Measurements from ENCODE around the gene SNPH.

Gene SNPH

GRCh38 chr20:1274485-1275311 is 8.6 kb downstream of the SNPH start:
- H3F3A ChIP-seq (ENCODE audit: insufficient read depth, low read length), result no peaks in the 10 kb centered on the region
- no peak for TF ChIP-seq EZH2phosphoT487 (IDR thresholded peaks at IDR 0.05; ENCODE audit: low read length)
- TF ChIP-seq, protein P1, sequence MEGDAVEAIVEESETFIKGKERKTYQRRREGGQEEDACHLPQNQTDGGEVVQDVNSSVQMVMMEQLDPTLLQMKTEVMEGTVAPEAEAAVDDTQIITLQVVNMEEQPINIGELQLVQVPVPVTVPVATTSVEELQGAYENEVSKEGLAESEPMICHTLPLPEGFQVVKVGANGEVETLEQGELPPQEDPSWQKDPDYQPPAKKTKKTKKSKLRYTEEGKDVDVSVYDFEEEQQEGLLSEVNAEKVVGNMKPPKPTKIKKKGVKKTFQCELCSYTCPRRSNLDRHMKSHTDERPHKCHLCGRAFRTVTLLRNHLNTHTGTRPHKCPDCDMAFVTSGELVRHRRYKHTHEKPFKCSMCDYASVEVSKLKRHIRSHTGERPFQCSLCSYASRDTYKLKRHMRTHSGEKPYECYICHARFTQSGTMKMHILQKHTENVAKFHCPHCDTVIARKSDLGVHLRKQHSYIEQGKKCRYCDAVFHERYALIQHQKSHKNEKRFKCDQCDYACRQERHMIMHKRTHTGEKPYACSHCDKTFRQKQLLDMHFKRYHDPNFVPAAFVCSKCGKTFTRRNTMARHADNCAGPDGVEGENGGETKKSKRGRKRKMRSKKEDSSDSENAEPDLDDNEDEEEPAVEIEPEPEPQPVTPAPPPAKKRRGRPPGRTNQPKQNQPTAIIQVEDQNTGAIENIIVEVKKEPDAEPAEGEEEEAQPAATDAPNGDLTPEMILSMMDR (IDR thresholded peaks at IDR 0.05; ENCODE audit: low read length), result no peak
- no peak for TF ChIP-seq EZH2 (optimal IDR thresholded peaks at IDR 0.05; ENCODE audit: low read depth, low read length)
- no peaks in the 10 kb centered on the region for H3K79me2 ChIP-seq (ENCODE audit: low read length)
- H4K20me1 ChIP-seq (ENCODE audit: insufficient read depth, low read length), result no peaks in the 10 kb centered on the region
- H2AFZ ChIP-seq (ENCODE audit: low read length), result no peak overlapping the region
- H3K36me3 ChIP-seq (replicated peaks; ENCODE audit: insufficient read depth, low read length), result no peaks in the 10 kb centered on the region
- no peaks in the 10 kb centered on the region for H3K9me3 ChIP-seq (replicated peaks; ENCODE audit: insufficient read depth, low read length)
- H3K27ac ChIP-seq (ENCODE audit: low read length), result no peak overlapping the region
- no peak overlapping the region for H3K9ac ChIP-seq (ENCODE audit: low read length)
- no peak overlapping the region for H3K4me2 ChIP-seq (ENCODE audit: low read depth, low read length)
- no peak for DNase-seq
- H3K4me1 ChIP-seq (ENCODE audit: low read length), result no peaks in the 10 kb centered on the region
- H3K4me3 ChIP-seq (ENCODE audit: low read length), result no peak overlapping the region
- H3K9me2 ChIP-seq (replicated peaks; ENCODE audit: insufficient read depth, low read length), result no peaks in the 10 kb centered on the region
- no peaks in the 10 kb centered on the region for H3K27me3 ChIP-seq (replicated peaks; ENCODE audit: insufficient read depth, low read length)

DNA sequence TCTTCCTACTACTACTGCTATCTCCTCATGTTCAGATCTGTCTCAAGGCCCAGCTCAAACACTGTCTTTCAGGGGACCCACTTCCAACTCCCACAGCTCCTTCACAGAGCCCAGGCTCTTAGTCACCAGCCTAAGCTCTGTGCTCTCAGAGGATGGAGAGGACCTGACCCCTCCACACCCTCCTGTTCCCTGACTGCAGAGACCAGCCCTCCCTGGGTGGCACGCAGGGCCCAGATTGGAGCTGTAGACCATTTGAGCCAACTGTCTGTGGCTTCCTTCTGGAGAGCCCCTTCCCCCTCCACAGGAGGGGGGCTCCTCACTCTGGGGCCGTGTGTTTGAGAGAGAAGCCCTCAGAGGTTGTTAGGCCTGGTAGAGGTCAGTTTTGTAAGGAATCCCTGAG is 9.8 kb downstream of the SNPH start:
- H3K4me1 ChIP-seq (ENCODE audit: low read length), result no peaks in the 10 kb centered on the region
- no peaks in the 10 kb centered on the region for H3K79me2 ChIP-seq (ENCODE audit: low read length)
- no peaks in the 10 kb centered on the region for H3F3A ChIP-seq (ENCODE audit: insufficient read depth, low read length)
- no peaks in the 10 kb centered on the region for H3K9me3 ChIP-seq (replicated peaks; ENCODE audit: insufficient read depth, low read length)
- H3K27ac ChIP-seq (ENCODE audit: low read length), result no peak overlapping the region
- TF ChIP-seq EZH2 (optimal IDR thresholded peaks at IDR 0.05; ENCODE audit: low read depth, low read length) (no peak), EZH2phosphoT487 (IDR thresholded peaks at IDR 0.05; ENCODE audit: low read length) (no peak)
- TF ChIP-seq, protein P1 (IDR thresholded peaks at IDR 0.05; ENCODE audit: low read length), result no peak
- no peaks in the 10 kb centered on the region for H3K9me2 ChIP-seq (replicated peaks; ENCODE audit: insufficient read depth, low read length)
- H2AFZ ChIP-seq (ENCODE audit: low read length), result no peak overlapping the region
- no peaks in the 10 kb centered on the region for H4K20me1 ChIP-seq (ENCODE audit: insufficient read depth, low read length)
- H3K4me3 ChIP-seq (ENCODE audit: low read length), result no peak overlapping the region
- no peaks in the 10 kb centered on the region for H3K36me3 ChIP-seq (replicated peaks; ENCODE audit: insufficient read depth, low read length)
- no peak overlapping the region for H3K9ac ChIP-seq (ENCODE audit: low read length)
- DNase-seq, result no peak
- H3K27me3 ChIP-seq (replicated peaks; ENCODE audit: insufficient read depth, low read length), result no peaks in the 10 kb centered on the region
- no peak overlapping the region for H3K4me2 ChIP-seq (ENCODE audit: low read depth, low read length)

DNA sequence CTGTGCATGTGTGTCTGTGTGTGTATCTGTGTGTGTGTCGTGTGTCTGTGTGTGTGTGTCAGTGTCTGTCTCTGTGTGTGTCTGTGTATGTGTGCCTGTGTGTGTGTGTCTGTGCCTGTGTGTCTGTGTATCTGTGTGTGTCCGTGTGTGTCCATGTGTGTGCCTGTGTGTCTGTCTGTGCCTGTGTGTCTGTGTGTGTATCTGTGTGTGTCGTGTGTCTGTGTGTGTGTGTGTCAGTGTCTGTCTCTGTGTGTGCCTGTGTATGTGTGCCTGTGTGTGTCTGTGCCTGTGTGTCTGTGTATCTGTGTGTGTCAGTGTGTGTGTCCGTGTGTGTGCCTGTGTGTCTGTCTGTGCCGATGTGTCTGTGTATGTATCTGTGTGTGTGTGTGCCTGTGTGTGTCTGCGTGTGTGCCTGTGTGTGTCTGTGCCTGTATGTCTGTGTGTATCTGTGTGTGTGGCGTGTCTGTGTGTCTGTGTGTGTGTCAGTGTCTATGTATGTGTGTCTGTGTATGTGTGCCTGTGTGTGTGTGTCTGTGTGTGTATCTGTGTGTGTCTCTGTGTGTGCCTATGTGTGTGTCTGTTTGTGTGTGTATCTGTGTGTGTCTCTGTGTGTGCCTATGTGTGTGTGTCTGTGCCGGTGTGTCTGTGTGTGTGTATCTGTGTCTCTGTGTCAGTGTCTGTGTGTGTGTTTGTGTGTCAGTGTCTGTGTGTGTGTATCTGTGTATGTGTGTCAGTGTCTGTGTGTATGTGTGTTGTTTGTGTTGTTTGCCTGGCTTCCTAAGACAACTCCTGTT is 11.6 kb downstream of the SNPH start:
- DNase-seq, result no peak
- H3K9me3 ChIP-seq (replicated peaks; ENCODE audit: insufficient read depth, low read length), result no peaks in the 10 kb centered on the region
- no peaks in the 10 kb centered on the region for H4K20me1 ChIP-seq (ENCODE audit: insufficient read depth, low read length)
- no peak overlapping the region for H3K4me3 ChIP-seq (ENCODE audit: low read length)
- no peaks in the 10 kb centered on the region for H3K4me1 ChIP-seq (ENCODE audit: low read length)
- no peak overlapping the region for H3K4me2 ChIP-seq (ENCODE audit: low read depth, low read length)
- no peaks in the 10 kb centered on the region for H3K36me3 ChIP-seq (replicated peaks; ENCODE audit: insufficient read depth, low read length)
- no peak overlapping the region for H3K27ac ChIP-seq (ENCODE audit: low read length)
- no peaks in the 10 kb centered on the region for H3K79me2 ChIP-seq (ENCODE audit: low read length)
- no peaks in the 10 kb centered on the region for H3K27me3 ChIP-seq (replicated peaks; ENCODE audit: insufficient read depth, low read length)
- H3F3A ChIP-seq (ENCODE audit: insufficient read depth, low read length), result no peaks in the 10 kb centered on the region
- H2AFZ ChIP-seq (ENCODE audit: low read length), result no peak overlapping the region
- H3K9ac ChIP-seq (ENCODE audit: low read length), result no peak overlapping the region
- no peaks in the 10 kb centered on the region for H3K9me2 ChIP-seq (replicated peaks; ENCODE audit: insufficient read depth, low read length)
- TF ChIP-seq EZH2phosphoT487 (IDR thresholded peaks at IDR 0.05; ENCODE audit: low read length) (no peak), EZH2 (optimal IDR thresholded peaks at IDR 0.05; ENCODE audit: low read depth, low read length) (no peak)
- TF ChIP-seq, protein P1 (IDR thresholded peaks at IDR 0.05; ENCODE audit: low read length), result no peak
